Adrenal gland (tissue), 5 donors: Measurements from ENCODE around the gene SCUBE1.

Source experiments
- POLR2A ChIP-seq, 2 donors: fragments of 450-650 bp; IDR thresholded peaks; one replicate each; pipeline ENCODE4 v1.6.1; 2017; ENCODE audit warnings: antibody characterized with exemption in 2 of 2, mild to moderate bottlenecking in 2 of 2, moderate library complexity in 1 of 2
- TF ChIP-seq, protein P1 (sequence below), 6 experiments: fragments of 450-650 bp in 4 of 6; fragments of 200-600 bp in 2 of 6; sonication (generic) in 1 of 6; IDR thresholded peaks; 1 replicate in 5 of 6; 2 replicates in 1 of 6; pipeline versions ENCODE4 v1.5.1 to v1.8.0; 2016 to 2021; ENCODE audit warnings: antibody characterized with exemption in 6 of 6, mild to moderate bottlenecking in 2 of 6, moderate library complexity in 1 of 6
- donor health status: DM: no; HTN: no; CAD: no.

DNA sequence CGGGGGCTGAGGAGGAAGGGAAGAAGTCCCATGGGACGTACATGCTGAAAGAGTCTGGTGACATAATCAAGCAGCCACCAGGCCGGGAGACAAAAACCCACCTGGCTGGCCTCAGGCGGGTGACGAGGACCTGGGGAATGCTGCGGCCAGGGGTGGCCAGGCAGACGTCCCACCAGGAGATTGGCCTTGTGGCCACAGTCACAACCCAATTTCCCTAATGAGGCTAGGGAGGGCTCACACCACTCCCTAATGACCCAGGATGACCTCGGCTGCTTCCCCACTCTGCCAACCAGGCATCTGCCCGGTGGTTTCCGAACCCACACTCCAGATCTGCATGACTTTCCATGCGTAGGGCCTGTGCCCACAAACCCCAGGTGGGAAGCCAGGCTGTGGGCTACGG is 66.9 kb downstream of the SCUBE1 start:
- TF ChIP-seq, protein P1, sequence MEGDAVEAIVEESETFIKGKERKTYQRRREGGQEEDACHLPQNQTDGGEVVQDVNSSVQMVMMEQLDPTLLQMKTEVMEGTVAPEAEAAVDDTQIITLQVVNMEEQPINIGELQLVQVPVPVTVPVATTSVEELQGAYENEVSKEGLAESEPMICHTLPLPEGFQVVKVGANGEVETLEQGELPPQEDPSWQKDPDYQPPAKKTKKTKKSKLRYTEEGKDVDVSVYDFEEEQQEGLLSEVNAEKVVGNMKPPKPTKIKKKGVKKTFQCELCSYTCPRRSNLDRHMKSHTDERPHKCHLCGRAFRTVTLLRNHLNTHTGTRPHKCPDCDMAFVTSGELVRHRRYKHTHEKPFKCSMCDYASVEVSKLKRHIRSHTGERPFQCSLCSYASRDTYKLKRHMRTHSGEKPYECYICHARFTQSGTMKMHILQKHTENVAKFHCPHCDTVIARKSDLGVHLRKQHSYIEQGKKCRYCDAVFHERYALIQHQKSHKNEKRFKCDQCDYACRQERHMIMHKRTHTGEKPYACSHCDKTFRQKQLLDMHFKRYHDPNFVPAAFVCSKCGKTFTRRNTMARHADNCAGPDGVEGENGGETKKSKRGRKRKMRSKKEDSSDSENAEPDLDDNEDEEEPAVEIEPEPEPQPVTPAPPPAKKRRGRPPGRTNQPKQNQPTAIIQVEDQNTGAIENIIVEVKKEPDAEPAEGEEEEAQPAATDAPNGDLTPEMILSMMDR (IDR thresholded peaks at IDR 0.05), result no peak
- no peak for TF ChIP-seq POLR2A (IDR thresholded peaks at IDR 0.05)
